ENCODE data around the gene CHMP1B.
A peak's percentile ranks its signal among the peaks of the same experiment; 100 is the strongest.

Gene CHMP1B, protein sequence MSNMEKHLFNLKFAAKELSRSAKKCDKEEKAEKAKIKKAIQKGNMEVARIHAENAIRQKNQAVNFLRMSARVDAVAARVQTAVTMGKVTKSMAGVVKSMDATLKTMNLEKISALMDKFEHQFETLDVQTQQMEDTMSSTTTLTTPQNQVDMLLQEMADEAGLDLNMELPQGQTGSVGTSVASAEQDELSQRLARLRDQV

DNA sequence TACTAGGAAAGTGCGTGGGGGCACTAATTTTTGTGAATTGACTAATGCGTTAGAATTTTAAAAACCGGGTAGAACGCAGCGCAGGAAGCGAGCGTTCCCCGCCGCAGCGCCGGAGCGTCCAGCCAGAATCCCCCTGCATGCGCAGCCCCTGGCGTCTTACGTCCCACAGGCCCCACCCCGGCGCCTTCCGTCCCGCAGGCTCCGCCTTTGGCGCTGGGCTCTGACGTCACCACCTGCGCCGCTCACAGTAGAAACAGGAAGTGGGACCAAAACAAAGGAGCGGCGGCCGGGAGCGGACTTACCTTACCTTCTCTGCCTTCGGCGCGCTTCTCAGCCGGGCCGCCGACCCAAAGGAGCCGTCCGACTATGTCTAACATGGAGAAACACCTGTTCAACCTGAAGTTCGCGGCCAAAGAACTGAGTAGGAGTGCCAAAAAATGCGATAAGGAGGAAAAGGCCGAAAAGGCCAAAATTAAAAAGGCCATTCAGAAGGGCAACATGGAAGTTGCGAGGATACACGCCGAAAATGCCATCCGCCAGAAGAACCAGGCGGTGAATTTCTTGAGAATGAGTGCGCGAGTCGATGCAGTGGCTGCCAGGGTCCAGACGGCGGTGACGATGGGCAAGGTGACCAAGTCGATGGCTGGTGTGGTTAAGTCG, at the start of gene CHMP1B:
CHMP1B (plus strand) TSS at position 268 of the 660 bp plus-strand sequence; CDS start at position 367, 99 bp downstream.
- FAIRE-seq, result peak; percentile 86

DNA sequence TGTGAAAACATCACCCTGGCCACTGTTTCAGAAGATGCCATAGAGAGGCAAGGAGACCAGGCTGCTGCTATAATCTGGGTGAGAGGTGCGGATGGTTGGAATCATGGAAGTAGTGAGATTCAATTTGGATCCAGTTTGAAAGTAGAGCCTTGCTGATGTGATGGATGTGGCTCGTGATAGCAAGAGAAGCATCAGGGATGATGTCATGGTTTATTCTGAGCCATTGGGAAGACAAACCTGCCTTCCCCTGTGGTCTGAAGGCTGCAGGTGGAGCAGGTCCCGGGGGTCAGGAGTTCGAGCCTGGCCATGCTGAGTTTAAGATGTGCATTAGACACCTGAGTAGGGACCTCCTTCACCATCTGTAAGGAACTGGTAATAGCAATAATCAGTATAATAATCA, 49.6 kb upstream of the CHMP1B start:
- no peak for FAIRE-seq

DNA sequence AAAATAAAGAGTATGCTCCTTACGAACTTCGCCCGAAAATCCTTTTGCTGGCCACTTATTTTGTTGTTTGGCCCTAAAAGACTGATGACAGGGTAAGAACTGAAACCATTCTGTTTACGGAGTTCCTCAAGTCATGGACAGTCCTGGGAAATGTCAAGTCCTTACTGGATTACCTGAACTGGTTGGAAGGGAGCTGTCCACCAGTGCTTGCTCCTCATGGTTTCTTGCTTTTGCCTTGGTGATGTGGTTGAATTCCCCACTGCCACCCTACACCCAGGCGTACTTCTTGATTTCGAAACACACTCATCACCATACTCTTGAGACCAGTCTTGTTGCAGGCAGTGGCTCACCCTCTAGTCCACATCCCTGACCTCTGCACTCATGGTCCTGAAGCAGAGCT, 49.1 kb upstream of the CHMP1B start:
- no peak for FAIRE-seq

DNA sequence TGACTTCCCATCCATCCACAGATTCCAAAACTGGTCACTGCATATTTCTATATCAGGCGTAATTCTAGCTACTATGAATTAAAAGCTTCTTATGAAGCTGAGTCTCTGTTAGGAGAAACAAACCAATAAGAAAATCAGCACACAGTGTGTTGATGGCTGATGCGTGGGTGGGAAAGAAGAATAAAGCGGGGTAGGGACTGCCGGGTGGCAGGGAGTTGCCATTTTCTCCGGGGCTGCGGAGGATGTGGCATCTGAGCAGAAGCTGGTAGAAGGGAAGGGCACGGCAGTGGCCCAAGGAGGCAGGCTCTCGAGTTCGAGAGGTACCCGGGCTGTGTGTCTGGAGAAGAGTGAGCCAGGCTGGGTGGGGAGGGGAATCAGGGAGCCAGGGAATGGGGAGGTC, 48.6 kb upstream of the CHMP1B start:
- no peak for FAIRE-seq

DNA sequence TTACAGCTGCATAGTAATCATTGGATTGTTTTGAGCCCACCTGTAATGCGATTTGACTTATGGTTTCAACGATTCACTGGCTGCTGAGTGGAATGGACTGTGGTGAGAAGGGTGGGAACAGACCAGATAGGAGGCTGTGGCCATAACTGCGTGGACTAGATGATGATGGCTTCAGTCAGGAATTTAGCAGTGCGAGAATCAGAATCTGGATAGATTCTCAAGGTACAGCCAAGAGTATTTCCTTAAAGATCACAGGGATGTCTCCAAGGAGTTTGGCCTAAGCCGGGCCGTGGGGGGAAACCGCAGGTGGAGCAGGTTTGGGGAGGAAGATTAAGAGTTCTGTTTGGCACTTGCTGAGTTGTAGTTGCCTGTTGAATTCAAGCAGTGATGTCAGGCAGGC, 44.0 kb upstream of the CHMP1B start:
- FAIRE-seq, result no peak

DNA sequence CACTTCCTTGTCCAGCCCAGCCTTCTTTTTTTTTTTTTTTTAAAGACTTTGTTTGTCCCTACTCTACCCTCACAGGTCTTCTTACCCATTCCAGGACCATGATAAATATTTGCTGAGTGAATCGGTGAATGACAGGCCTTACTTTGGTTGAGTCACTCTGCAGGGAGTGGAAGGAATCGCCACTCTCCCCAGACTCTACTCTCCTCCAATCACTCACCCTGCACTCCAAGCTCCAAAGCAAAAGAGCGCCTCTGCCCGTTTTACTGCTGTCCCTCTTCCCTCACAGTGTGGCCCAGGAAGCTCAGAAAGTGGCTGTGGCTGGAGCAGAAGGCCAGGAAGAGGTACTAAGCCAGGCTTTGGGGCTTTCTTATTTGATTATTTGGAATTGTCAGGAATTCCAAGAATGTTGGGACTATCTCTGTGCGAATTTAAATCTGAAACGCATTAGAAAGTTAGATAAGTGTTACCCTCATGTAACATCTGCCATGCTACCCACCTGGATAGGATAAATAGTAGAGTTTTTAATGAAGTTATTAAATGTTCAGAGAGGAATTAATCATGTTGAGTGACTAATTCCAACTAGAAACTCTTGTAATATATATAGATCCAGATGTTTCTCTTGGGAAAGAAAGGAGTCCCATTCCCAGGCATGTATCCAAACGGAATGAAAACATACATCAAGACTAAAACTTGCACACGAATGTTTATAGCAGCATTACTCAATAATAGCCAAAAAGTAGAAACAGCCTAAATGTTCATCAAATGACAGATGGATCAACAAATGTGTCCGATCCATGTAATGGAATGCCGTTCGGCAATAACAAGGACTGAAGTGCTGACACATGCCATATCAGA, 43.0 kb upstream of the CHMP1B start:
- no peak for FAIRE-seq

DNA sequence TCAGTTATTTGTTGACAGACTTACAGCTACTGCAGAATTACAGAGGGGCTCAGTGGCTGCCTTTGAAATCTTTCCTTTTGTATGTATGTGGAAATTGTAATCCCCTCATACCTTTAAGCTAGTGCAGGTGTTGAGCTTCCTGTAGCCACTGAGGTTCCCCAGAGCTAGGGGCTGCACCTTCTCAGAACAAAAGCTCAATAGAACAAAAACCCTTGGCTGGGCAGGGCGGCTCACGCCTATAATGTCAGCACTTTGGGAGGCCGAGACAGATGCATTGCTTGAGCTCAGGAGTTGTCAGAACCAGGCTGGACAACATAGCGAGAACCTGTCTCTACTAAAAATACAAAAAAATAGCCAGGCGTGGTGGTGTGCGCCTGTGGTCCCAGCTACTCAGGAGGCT, 41.3 kb upstream of the CHMP1B start:
- no peak for FAIRE-seq

DNA sequence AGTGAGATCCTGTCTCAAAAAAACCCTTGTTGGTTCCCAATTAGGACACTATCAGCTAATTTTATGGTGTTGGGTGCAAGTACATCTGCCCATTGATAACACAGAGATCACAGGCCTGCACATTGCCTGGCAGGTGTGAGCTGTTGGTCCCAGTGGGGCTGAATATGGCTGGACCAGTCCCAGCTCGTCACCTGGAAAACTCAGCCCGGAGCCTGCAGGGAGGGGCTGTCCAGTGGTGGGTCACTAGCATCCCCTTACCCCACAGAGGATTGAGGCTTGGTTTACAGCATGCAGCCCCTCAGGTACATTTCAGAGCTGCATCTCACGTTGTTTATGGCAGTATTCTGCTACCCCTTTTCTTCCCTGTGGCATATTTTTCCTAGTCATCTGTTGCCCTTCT, 40.8 kb upstream of the CHMP1B start:
- no peak for FAIRE-seq

DNA sequence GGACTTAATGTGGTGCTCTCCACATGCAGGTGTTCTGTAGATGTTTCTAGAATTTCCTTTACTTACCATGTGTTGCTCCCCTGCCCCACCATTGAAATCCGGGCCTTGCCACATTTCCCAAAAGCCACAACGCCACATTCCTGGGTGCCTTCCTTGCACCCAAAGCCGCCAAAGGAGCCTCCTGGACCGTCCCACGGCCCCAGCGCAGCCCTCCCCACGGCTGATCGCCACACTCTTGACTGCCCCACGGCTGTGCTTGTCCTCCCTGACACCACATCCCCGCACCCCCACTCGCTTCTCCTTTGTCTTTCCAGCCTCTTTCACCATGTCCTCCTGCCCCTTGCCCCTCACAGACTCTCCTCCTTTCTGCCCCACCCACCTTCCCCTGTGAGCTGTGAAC, 40.2 kb upstream of the CHMP1B start:
- FAIRE-seq, result no peak

DNA sequence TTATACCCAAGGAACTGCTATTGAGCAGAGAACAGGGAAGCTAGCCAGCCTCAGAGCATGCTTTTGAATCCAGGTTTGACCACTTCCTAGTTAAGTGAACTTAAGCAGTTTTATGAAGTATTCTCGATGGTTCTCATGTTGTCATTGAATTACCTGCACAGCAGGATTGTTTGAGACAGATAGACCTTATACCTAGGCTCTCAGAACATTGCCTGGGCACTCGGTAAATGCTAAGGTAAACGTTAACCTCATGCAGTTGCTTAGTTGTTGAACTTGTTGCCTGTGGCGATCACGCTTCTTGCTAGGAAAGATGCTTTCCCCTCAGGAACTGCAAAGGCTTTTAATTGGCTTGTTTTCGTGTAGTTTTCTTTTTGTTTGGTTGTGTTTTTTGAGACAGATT, 34.0 kb upstream of the CHMP1B start:
- FAIRE-seq, result no peak

DNA sequence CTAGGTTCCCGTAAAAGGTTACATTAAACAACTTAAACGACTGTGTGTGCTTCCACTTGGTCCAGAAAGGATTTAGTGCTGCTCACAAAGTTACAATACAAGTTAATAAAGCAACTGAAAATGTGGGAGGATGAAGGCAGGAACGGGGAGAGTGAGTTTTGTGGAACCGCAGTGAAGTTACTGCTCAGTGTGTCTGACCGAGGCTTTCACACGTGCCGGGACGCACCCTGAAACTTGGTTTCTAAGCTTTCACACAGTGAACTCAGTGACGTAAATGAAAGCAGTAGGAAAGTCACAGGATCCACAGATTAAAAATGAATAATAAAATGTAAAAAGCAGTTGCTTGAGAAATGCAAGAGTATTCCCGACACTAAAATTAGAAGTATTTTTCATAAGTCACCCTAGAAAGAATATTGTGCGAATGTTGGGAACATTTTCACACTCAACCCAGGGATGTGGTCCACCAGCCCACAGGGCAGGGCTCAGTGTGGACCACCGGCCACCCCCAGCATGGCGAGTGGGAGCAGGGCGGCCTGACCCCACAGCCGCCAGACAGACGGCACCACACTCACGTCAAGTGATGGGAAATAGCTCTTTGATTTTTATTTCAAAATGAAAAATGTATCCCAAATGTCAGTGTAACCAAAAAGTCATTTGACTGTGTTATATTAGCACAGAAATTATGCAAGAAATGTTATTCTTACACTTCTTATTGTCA, 32.6 kb upstream of the CHMP1B start:
- no peak for FAIRE-seq

DNA sequence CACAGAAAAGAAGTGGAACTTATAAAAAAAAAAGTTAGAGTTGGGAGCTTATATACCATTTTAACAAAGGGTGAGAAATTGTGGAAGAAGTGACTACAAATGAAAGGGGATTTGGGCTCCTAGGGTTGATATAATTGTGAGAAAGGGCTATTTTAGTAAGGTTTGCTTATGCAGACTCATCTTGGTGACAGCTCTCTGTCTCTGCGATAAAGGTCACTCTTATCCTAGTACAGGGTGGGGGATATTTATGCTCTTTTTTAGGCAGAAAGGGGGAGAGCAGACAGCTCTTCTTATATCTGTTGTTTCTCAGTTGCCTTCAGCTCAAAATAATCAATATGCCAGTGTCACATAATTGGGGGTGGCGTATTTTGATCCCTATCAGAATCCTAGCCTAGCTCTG, 31.3 kb upstream of the CHMP1B start:
- FAIRE-seq, result no peak

DNA sequence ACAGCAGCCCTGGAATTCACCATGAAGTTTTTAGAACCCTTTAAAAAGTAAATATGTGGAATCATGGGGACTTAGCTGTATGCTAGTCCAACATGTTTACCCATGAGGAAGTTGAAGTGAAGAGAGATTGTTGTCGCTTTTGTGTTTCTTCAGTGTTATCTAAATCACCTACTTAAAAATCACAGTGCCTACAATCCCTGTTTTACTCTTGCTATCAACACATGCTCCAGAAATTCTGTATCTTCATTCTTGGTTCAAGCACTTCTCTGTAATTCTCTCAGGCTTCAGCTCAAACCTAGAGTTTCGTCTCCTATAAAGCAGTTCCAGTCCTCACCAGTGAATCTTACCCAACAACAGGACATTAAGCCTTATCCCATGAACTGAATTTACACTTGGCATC, 30.5 kb upstream of the CHMP1B start:
- no peak for FAIRE-seq

DNA sequence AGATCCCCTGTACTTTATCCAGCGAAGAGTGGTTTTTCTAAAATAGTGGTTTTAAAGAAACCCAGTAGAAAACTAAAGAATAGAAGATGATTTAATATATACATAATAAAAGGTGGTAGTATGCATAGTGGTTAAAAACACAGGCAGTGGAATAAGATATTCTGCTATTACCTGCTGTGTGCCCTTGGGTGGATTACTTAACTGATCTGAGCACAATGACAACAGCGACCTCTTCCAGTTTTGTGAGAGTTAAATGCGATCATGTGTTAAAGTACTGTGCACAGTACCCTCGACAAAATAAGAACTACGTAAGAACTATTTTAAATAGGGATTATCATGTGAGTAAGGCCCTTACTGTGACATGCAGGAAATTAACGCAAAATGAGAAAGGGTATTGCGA, 30.0 kb upstream of the CHMP1B start:
- FAIRE-seq, result no peak

DNA sequence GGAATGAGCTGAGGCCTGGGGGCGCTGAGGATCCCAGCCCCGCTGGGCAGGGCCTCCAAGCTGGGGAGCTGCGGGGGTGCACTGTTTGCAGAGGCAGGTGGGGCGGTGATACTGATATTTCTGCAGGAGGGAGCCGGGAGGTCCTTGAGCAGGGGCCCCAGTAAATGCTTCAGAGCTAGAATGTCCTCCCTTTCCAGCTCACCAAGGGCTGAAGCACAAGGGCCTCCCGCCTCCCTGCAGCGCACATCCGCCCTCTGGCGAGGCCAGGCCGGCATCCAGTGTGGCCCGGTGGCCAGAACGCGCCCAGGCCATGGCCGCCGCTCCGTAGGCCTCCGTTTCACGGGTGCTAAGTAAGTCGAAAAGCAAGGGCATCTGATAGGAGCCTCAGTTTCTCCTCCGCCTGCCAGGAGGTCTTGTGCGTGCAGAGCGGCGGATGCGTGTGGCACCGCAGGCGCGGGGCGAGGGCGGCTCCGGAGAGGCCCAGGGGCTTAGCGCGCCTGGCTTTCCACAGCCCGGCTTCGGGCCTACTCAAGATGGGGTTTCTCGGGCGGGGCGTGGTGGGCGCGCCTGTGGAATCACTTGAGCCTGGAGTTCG, 29.5 kb upstream of the CHMP1B start:
- FAIRE-seq, result no peak

DNA sequence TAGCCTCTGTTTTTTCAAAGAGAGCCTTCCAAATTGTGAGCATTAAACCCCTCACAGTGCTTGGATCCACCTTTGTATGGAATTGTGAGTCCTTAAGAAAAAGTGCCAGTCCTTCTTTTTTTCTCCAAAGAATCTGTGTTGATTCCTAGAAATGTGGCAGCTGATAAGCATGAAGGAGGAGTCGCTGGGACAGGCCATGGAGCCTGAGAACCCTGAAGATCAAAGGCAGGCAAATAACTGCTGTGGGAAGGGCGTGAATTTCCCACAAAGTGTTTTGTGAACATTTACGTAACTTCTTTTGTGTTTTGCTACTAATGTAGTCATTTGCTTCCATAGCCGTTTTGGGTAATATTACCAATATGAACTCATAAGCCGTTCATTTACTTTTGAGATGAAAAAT, 27.7 kb upstream of the CHMP1B start:
- FAIRE-seq, result no peak

DNA sequence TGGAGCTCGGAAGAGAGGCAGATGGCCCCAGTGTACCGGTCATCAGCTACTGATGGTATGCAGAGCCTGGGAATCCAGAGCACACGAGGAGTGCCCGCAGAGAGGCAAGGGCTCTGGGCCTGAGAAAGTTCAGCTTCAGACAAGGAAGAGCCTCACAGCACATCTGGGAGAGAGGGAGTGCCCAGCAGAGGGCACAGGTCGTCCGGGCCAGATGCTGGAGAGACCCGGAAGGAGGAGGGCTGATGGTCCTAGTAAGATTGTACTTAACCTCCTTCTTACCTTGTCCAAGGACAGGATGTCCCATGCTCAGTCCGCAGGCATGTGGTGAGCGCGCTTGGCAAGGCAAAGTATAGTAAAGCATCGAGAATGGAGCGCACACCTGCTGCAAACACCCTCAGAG, 24.4 kb upstream of the CHMP1B start:
- no peak for FAIRE-seq

DNA sequence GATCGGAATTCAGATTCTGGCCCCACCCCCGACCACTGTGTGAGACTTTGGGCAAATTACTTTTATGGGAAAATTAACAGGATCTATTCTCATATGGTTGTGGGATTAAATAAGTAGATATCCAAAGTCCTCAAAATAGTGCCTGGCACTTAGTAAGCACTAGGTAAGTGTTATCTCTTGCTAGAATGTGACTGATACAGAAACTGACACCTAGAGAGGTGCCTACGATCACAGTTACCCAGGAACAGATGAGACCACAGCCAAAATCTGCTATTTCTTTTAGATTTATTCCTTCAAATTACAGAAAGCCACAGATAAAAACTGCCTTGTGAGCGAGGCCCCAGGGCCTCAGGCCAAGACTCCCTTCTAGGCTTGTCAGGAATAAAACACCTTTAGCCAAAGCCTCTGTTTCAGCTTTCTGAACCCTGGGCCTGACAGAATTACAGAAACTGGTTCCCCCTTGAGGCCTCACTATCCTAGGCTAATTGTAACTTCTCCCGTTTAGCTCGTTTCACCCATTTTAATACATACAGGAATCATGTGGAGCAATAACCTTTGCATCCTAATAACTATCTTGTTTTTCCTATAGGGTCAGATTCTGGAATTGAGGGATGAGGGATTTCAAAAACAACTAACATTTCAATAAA, 22.3 kb upstream of the CHMP1B start:
- no peak for FAIRE-seq

DNA sequence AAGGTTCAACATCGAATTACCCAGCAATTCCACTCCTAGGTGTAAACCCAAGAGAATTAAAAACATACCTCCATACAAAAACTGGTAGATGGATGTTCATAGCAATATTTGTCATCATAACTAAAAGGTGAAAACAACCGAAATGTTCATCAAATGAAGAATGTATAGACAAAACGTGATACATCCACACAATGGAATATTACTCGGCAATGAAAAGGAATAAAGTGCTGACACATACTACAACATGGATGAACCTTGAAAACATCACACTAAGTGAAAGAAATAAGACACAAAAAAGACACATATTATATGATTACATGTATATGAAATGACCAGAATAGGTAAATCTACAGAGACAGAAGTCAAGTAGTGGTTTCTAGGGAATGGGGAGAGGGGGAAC, 20.6 kb upstream of the CHMP1B start:
- FAIRE-seq, result no peak

DNA sequence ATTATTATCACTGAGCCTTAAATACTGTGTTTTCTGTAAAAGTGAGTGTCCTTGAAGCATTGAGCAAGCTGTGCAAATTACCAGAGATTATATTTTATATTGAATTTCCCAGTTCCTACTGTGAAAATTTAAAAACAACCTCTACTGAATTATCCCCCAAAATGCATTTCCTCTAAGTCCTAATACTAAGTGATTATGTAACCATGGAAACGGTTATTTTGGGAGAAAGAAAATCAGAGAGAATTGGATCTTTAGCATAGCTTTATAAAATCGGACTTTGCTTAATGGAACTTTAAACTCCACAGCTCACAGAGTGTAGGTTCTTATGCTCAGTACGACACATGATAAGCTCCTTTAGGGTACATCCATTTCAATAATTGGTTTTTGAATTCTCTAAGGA, 19.3 kb upstream of the CHMP1B start:
- no peak for FAIRE-seq

DNA sequence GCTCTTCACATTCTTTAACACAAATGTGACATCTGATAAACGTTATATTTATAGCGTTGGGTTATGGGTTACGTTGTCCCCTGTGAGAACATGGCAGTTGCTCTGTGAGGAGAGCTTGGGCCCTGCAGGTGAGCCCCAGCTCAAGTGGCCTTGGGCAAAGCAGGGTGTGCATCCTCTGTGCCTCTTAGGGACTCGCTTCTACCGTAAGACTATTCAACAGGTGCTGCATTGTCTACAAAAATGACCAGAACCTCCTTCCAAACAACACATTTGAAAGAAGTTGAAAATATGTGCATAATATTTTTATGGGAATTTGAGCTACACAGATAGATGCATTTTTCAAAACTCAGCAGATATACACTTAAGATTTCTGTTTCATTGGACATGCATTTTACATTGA, 16.4 kb upstream of the CHMP1B start:
- no peak for FAIRE-seq

DNA sequence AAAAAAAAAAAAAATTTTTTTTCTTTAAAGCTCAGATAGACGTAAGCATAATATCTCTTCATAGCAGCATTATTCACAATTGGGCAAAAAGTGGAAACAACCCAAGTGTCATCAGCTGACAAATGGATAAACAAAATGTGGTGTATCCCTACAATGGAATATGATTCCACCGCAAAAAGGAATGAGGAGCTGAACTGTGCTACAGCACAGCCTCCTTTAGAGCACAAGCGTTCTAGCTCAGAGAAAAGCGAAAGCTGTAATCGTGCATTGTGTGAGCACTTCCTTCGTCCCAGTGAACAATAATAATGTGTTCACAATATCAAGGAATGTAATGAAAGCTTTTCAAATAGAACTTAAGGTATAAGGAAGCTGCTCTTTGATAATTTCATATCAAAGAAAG, 11.7 kb upstream of the CHMP1B start:
- no peak for FAIRE-seq

DNA sequence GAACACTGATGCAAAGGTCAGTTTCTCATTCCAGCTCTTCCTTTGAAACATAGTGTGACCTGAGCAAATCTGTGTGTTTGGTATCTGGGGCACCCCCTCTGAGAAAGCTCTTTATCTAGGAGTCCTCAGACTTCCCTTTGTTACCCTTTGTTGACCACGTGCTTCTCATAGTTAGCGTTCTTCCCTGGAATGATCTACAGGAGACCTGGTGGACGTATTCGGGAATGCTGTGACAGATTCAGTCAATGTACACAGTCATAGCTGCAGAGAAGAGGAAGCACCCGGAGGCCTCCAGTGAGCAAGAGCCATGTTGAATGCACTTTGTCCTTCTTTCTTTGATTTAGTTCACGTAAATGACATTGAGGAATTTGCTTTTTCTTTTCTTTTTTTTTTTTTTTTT, 10.7 kb upstream of the CHMP1B start:
- no peak for FAIRE-seq
